Left ventricle myocardium inferior (tissue), 1 donor: ENCODE results near the gene LY6G6D. TPM values are rescaled to one million over a fixed set of nuclear protein-coding genes. Genes with fewer than 3 reads are reported as not detected.

Experiments
- DNase-seq: peaks from one replicate; pipeline ENCODE4 v3.0.0-alpha.2; 2020
- H3K27ac ChIP-seq: fragments of 200-600 bp; replicated peaks from 2 replicates; pipeline ENCODE4 v1.8.0; 2021
- H3K27me3 ChIP-seq: fragments of 200-600 bp; 2 replicates; pipeline ENCODE4 v1.8.0; 2021; ENCODE audit warnings: low read depth
- H3K36me3 ChIP-seq: fragments of 200-600 bp; 2 replicates; pipeline ENCODE4 v1.8.0; 2021
- H3K4me1 ChIP-seq: fragments of 200-600 bp; 2 replicates; pipeline ENCODE4 v1.8.0; 2021
- H3K4me3 ChIP-seq: fragments of 200-600 bp; 2 replicates; pipeline ENCODE4 v1.8.0; 2021; ENCODE audit warnings: mild to moderate bottlenecking, moderate library complexity
- H3K9me3 ChIP-seq: fragments of 200-600 bp; replicated peaks from 2 replicates; pipeline ENCODE4 v1.8.0; 2021
- CTCF ChIP-seq: fragments of 200-600 bp; IDR thresholded peaks from 2 replicates; pipeline ENCODE4 v1.8.0; 2021; ENCODE audit warnings: antibody characterized with exemption, mild to moderate bottlenecking, borderline replicate concordance
- intact Hi-C: fragments of 100-400 bp; cut with micrococcal nuclease; formaldehyde crosslinking; loops from one replicate; pipeline ENCODE4 v1.11.0; 2022
- total RNA-seq: library from RNA; stranded (reverse); fragmentation: NEBNext Ultra II Directional; extraction: Animal tissue kit (Norgen Biotek cat#: 25700); gene quantifications from one replicate; pipeline ENCODE4 v1.2.1, GENCODE V29; 2021
- donor health status: DM: no; HTN: yes; CAD: no; lungs with severe emphysema.

LY6G6D gene
- total RNA-seq, 1 donor from 2014 or later, result not detected

- intact Hi-C loops, result no loop called here
- Histone ChIP-seq H3K4me3 (no peak overlapping the region), H3K27me3 (no peaks in the 10 kb centered on the region), H3K36me3 (peaks cover 49% of the 10 kb centered on the region), H3K4me1 (peaks cover 91% of the 10 kb centered on the region), H3K27ac (peak overlapping the region; percentile 32), H3K9me3 (no peaks in the 10 kb centered on the region)
- no peak for DNase-seq
- no peak for TF ChIP-seq CTCF
Observed at GRCh38 chr6:31732029-31732428, 16.9 kb downstream of the LY6G6D start.

DNA sequence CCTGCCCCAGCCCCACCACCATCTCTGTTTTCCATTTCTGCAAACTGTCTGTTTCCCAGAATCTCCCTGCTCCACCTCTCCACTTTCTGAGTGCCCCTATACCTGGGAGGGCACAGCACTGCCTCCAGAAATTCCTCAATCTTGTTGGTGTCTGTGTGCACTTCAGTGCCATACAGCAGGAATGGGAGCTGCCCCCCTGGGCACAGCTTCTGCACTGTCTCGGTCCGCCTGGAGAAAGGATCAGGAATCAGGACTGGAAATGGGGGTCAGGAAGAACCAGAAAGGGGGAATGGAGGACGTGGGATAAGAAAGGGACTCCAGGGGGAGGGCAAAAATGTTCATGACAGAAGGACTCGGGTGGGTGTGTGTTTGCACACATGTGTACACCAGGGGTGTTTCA is 18.6 kb downstream of the LY6G6D start:
- H3K27ac ChIP-seq, result peak overlapping the region; percentile 96

GRCh38 chr6:31734247-31734820 is 19.2 kb downstream of the LY6G6D start:
- intact Hi-C loops, result no loop called here
- no peaks in the 10 kb centered on the region for H3K9me3 ChIP-seq
- no peak for DNase-seq
- no peaks in the 10 kb centered on the region for H3K27me3 ChIP-seq
- no peak for TF ChIP-seq CTCF
- H3K4me1 ChIP-seq, result peaks cover 96% of the 10 kb centered on the region
- H3K36me3 ChIP-seq, result peaks cover 36% of the 10 kb centered on the region
- H3K4me3 ChIP-seq, result peak overlapping the region; percentile 83
- peak overlapping the region; percentile 96 for H3K27ac ChIP-seq

More for the DNA sequence above, 18.6 kb downstream of the LY6G6D start:
- Histone ChIP-seq H3K27me3 (no peaks in the 10 kb centered on the region), H3K4me3 (peak overlapping the region; percentile 83), H3K9me3 (no peaks in the 10 kb centered on the region), H3K4me1 (peaks cover 96% of the 10 kb centered on the region), H3K36me3 (peaks cover 36% of the 10 kb centered on the region)
- intact Hi-C loops, result no loop called here
- no peak for TF ChIP-seq CTCF
- no peak for DNase-seq

DNA sequence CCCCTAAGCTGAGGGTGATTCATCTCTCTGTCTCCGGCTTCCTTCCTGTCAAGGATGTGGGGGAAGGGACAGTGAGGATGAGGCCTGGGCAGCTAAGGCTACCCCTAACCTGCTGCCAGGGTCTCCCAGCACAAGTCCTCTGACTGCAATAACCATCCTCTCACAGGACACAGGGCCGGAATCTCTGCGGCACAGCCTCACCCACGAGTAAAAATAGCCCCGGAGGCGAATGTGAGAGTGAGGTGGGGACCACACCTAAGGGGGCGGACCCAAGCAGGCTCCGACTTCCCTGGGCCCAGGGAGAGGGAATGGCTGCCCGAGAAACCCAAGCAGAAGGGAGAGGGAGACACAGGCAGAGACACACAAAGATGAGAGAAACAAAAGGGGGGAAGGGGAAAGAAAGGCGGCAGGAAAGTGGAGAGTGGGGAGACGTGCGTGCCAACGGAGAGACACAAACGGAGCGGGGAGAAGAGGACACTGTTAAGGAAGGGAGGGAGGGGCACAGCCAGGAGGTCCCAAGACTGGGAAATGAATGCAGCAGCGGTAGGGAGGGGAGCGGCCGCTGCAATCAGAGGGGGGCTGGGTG is 19.8 kb downstream of the LY6G6D start:
- H3K36me3 ChIP-seq, result peaks cover 36% of the 10 kb centered on the region
- intact Hi-C loops, result no loop called here
- no peak for TF ChIP-seq CTCF
- H3K27me3 ChIP-seq, result no peaks in the 10 kb centered on the region
- peaks cover 93% of the 10 kb centered on the region for H3K4me1 ChIP-seq
- H3K4me3 ChIP-seq, result peak overlapping the region; percentile 83
- DNase-seq, result peak; percentile 38
- peak overlapping the region; percentile 96 for H3K27ac ChIP-seq
- no peaks in the 10 kb centered on the region for H3K9me3 ChIP-seq

GRCh38 chr6:31736021-31736767 is 21.0 kb downstream of the LY6G6D start, which contains the start of gene CLIC1:
Gene CLIC1 (minus strand): TSS chr6:31736530. CDS start chr6:31736300, 230 bp downstream.
- peak within 1 kb of the TSS; percentile 83 for H3K4me3 ChIP-seq
- intact Hi-C loops, result no loop called here
- no peak for TF ChIP-seq CTCF
- peaks cover 29% of the 10 kb centered on the region for H3K36me3 ChIP-seq
- peaks cover 90% of the 10 kb centered on the region for H3K4me1 ChIP-seq
- no peaks in the 10 kb centered on the region for H3K9me3 ChIP-seq
- peak within 1 kb of the TSS; percentile 96 for H3K27ac ChIP-seq
- no peaks in the 10 kb centered on the region for H3K27me3 ChIP-seq
- peak; percentile 85 for DNase-seq
